Activated naive CD4-positive, alpha-beta T cell treated with anti-CD3 and anti-CD28 coated beads, Interleukin-2, amount 10 ng/mL, durations not matched to agents 7 days and 5 days (primary cell): ENCODE measurements around the gene CHPF.

Experiments used
- CTCF ChIA-PET: fragments of 350-600 bp; sonication (Branson Sonifier 250); formaldehyde crosslinking; loops from one replicate; lab custom pipeline; 2021; ENCODE audit warnings: antibody characterized with exemption; lab: Charles Lee
- DNase-seq: peaks from one replicate; pipeline ENCODE4 v3.0.0-alpha.2; 2020
- H3K27ac Mint-ChIP-seq: one replicate; pipeline ENCODE4 v1.8.0; 2021; ENCODE audit warnings: mild to moderate bottlenecking, moderate library complexity, mixed read lengths
- H3K27me3 Mint-ChIP-seq: one replicate; pipeline ENCODE4 v1.8.0; 2021; ENCODE audit warnings: mild to moderate bottlenecking, mixed read lengths
- H3K36me3 Mint-ChIP-seq: one replicate; pipeline ENCODE4 v1.8.0; 2021; ENCODE audit warnings: mixed read lengths
- H3K4me1 Mint-ChIP-seq: one replicate; pipeline ENCODE4 v1.8.0; 2021; ENCODE audit warnings: mixed read lengths
- H3K4me3 Mint-ChIP-seq: one replicate; pipeline ENCODE4 v1.8.0; 2021; ENCODE audit warnings: mild to moderate bottlenecking, moderate library complexity, mixed read lengths
- H3K9me3 Mint-ChIP-seq: one replicate; pipeline ENCODE4 v1.8.0; 2021; ENCODE audit warnings: mixed read lengths

Gene CHPF

DNA sequence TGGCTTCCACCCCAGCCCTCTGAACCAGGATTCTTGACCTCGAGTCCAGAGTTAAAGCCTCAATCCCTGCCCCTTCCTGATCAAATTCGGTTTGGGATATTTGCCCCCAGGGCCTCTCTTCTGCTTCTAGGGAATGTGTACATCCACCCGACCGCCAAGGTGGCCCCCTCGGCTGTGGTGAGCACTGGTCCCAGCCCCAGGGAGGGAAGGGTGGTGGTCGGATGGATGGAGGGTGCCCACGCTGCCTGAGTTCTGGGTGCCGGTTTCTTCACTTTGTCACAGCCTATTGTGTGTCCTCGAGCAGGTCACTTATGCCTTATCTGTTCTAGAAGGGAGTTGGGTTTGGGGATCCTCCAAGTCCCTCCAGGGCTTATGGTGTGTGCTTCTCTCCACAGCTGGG, 38.0 kb downstream of the CHPF start:
- Mint-ChIP-seq H3K36me3 (peaks cover 8% of the 10 kb centered on the region), H3K9me3 (no peaks in the 10 kb centered on the region), H3K4me1 (peaks cover 16% of the 10 kb centered on the region), H3K4me3 (no peak overlapping the region), H3K27ac (no peak overlapping the region), H3K27me3 (peaks cover 31% of the 10 kb centered on the region)
- DNase-seq: no peak
- CTCF ChIA-PET: interaction anchor here (2.6 kb wide), 1 partner anchor 10 kb away, joined by 16 read pairs; a partner anchor contains a TSS

- CTCF ChIA-PET: interaction anchor here (3.4 kb wide), 1 partner anchor 8 kb away, joined by 19 read pairs; no protein-coding TSS in a partner anchor
These were observed 41.0 kb downstream of the CHPF start for GRCh38 chr2:219502618-219503017.

DNA sequence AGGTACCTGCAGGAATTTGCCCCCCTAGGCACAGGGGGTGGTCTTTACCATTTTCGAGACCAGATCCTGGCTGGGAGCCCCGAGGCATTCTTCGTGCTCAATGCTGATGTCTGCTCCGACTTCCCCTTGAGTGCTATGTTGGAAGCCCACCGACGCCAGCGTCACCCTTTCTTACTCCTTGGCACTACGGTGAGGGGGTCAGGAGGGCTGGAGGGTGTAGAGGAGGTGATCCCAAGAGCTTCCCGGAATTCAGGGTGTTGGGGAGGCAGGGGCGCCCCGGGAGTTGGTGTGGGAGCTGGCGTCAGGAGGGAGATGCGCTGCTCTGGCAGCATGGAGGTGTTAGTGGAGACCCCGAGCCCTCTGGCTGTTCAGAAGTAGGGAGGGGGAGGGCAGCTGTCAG, 41.8 kb downstream of the CHPF start:
- Mint-ChIP-seq H3K4me3 (no peak overlapping the region), H3K27ac (no peak overlapping the region)
- CTCF ChIA-PET: interaction anchor here (3.4 kb wide), 1 partner anchor 8 kb away, joined by 19 read pairs; no protein-coding TSS in a partner anchor

More at GRCh38 chr2:219502618-219503017, 41.0 kb downstream of the CHPF start:
- no peak overlapping the region for H3K4me3 Mint-ChIP-seq
- DNase-seq: no peak
- H3K36me3 Mint-ChIP-seq: peaks cover 13% of the 10 kb centered on the region
- H3K4me1 Mint-ChIP-seq: peaks cover 31% of the 10 kb centered on the region
- H3K27ac Mint-ChIP-seq: no peak overlapping the region
- H3K27me3 Mint-ChIP-seq: peaks cover 12% of the 10 kb centered on the region
- H3K9me3 Mint-ChIP-seq: no peaks in the 10 kb centered on the region

GRCh38 chr2:219500135-219500534, 43.5 kb downstream of the CHPF start:
- Mint-ChIP-seq H3K4me3 (peak overlapping the region; percentile 92), H3K36me3 (peaks cover 11% of the 10 kb centered on the region)
- CTCF ChIA-PET: interaction anchor here (0.7 to 3.6 kb wide), 6 partner anchors 10 to 98 kb away, joined by 3 to 24 read pairs (median 6); no protein-coding TSS in a partner anchor

More for the DNA sequence above, 41.8 kb downstream of the CHPF start:
- Mint-ChIP-seq H3K36me3 (peaks cover 13% of the 10 kb centered on the region), H3K4me1 (peaks cover 36% of the 10 kb centered on the region), H3K27me3 (peaks cover 19% of the 10 kb centered on the region), H3K9me3 (no peaks in the 10 kb centered on the region)
- DNase-seq: no peak

DNA sequence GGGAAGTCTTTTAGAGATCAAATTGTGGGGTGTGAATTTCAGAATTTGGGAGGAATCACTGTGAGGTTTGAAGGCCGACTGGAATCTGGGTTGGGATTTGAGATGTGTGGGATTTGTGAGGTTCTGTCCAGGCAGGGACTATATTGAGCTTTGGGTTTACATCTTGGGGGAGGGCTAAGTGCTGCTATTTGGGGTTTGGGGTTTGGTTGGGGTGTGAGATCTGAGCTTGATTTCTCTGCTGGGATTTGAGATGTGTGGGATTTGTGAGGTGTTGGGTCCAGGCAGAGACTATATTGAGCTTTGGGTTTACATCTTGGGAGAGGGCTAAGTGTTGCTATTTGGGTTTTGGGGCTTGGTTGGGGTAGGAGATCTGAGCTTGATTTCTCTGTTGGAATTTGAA, 44.1 kb downstream of the CHPF start:
- DNase-seq: no peak
- H3K4me1 Mint-ChIP-seq: peaks cover 41% of the 10 kb centered on the region
- H3K9me3 Mint-ChIP-seq: no peaks in the 10 kb centered on the region
- peaks cover 11% of the 10 kb centered on the region for H3K36me3 Mint-ChIP-seq
- CTCF ChIA-PET: interaction anchor here (0.7 to 3.6 kb wide), 10 partner anchors 11 to 518 kb away, joined by 3 to 24 read pairs (median 4); no protein-coding TSS in a partner anchor
- H3K4me3 Mint-ChIP-seq: peak overlapping the region; percentile 92
- peaks cover 42% of the 10 kb centered on the region for H3K27me3 Mint-ChIP-seq
- H3K27ac Mint-ChIP-seq: no peak overlapping the region

More at GRCh38 chr2:219500135-219500534, 43.5 kb downstream of the CHPF start:
- H3K4me1 Mint-ChIP-seq: peaks cover 41% of the 10 kb centered on the region
- H3K27me3 Mint-ChIP-seq: peaks cover 36% of the 10 kb centered on the region
- H3K27ac Mint-ChIP-seq: no peak overlapping the region
- no peak for DNase-seq
- no peaks in the 10 kb centered on the region for H3K9me3 Mint-ChIP-seq

DNA sequence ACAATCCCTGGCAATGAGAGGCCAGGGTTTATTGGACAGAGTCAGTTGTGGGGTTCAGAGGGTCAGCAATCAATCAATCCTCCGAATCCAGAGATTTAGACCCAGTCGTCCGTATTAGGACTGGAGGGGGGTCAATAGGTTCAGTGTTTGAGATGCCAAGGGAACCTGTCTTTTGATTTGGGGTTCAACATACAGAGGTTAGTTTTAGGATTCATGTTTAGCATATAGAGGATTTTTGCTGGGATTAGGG, 44.6 kb downstream of the CHPF start:
- no peak for DNase-seq
- Mint-ChIP-seq H3K4me1 (peaks cover 41% of the 10 kb centered on the region), H3K27me3 (peaks cover 48% of the 10 kb centered on the region), H3K4me3 (peak overlapping the region; percentile 92), H3K36me3 (peaks cover 11% of the 10 kb centered on the region), H3K9me3 (no peaks in the 10 kb centered on the region), H3K27ac (peak overlapping the region; percentile 73)
- CTCF ChIA-PET: interaction anchor here (1.2 to 3.6 kb wide), 8 partner anchors 10 to 517 kb away, joined by 3 to 24 read pairs (median 4); no protein-coding TSS in a partner anchor

DNA sequence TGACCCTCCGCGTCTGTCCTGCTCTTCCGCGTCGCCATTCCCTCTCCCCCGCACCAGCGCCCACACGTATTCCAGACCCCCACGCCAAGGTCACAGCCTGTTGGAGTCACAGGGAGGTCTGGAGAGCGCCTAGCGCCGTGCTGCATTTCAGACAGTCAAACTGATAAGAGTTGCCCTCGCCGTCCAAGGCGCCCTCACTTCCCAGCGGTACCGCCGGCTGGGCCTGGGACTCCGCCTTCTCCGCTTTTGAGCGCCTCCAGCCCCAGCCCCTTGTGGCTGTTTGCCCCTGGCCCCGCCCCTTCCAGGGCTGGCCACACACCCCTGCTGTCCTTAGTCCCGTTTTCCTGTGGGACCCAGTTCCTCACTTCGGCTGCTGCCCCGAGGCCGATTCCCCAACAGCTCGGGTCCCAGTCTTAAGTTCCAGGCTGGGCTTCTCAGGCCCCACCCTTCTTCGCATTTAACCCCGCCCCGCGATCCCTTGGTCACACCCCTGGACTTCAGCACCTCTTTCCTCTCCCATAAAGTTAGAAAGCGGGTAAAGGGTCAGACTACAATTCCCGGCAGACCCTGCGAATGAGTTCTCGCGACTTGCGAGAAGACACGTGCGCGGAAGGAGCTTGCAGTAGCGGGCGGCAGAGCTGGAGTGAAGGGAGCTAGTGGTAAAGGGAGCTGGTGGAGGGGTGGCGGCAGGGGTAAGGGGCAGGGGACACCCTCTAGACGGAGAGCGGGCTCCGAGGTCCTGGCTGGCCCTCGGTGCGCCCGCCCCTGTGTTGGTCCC, 45.1 kb downstream of the CHPF start, which contains the start of gene GMPPA:
GMPPA (plus strand) TSS at position 612 of the 778 bp plus-strand sequence. CDS start 1,085 bp downstream, outside the sequence.
- DNase-seq: peak; percentile 98
- CTCF ChIA-PET: interaction anchor here (0.8 to 3.6 kb wide), 9 partner anchors 11 to 517 kb away, joined by 3 to 24 read pairs (median 4); no protein-coding TSS in a partner anchor
- Mint-ChIP-seq H3K36me3 (peaks cover 8% of the 10 kb centered on the region), H3K4me3 (peak within 1 kb of the TSS; percentile 92), H3K4me1 (peaks cover 41% of the 10 kb centered on the region), H3K27ac (peak within 1 kb of the TSS; percentile 73), H3K27me3 (peaks cover 53% of the 10 kb centered on the region), H3K9me3 (no peaks in the 10 kb centered on the region)

- peaks cover 6% of the 10 kb centered on the region for H3K36me3 Mint-ChIP-seq
- H3K27me3 Mint-ChIP-seq: peaks cover 61% of the 10 kb centered on the region
- peak; percentile 65 for DNase-seq
- no peaks in the 10 kb centered on the region for H3K9me3 Mint-ChIP-seq
- H3K4me3 Mint-ChIP-seq: peak overlapping the region; percentile 92
- CTCF ChIA-PET: interaction anchor here (0.8 to 4.7 kb wide), 6 partner anchors 12 to 37 kb away, joined by 3 to 131 read pairs (median 6); no protein-coding TSS in a partner anchor
- H3K27ac Mint-ChIP-seq: no peak overlapping the region
- peaks cover 41% of the 10 kb centered on the region for H3K4me1 Mint-ChIP-seq
These were observed 45.9 kb downstream of the CHPF start for GRCh38 chr2:219497495-219498279.

GRCh38 chr2:219496825-219497494, 46.6 kb downstream of the CHPF start:
- CTCF ChIA-PET: interaction anchor here (0.8 to 4.7 kb wide), 4 partner anchors 10 to 31 kb away, joined by 3 to 131 read pairs (median 20); no protein-coding TSS in a partner anchor
- H3K36me3 Mint-ChIP-seq: peaks cover 5% of the 10 kb centered on the region
- peak overlapping the region; percentile 92 for H3K4me3 Mint-ChIP-seq
- peak; percentile 32 for DNase-seq
- no peak overlapping the region for H3K27ac Mint-ChIP-seq
- no peaks in the 10 kb centered on the region for H3K9me3 Mint-ChIP-seq
- peaks cover 41% of the 10 kb centered on the region for H3K4me1 Mint-ChIP-seq
- H3K27me3 Mint-ChIP-seq: peaks cover 68% of the 10 kb centered on the region

DNA sequence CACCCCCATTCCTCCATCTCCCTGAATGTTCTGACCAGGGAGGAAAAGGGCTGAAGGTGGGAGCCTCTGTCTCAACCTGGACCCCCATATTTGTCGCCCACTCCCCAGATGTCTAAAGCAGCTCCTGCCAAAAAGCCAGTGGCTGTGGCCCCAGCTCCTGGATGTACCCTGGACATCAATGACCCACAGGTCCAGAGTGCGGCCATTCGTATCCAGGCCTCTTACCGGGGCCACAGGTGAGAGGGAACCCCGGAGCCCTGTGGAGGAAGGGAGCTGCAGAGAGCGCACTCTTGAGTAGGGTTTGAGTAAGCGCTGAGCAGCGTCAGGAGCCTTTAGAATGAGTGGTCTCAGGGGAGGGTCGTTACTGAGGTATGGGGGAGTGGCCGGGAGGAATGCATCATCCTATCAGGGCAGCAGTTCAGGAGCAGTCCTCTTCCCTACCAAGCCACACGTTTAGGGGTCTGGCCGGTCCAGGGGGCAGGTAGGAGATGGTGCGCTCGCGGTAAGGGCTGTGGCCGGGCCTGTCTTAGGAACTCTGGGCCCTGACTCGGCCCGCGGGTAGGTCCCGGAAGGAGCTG, 47.3 kb downstream of the CHPF start:
- DNase-seq: no peak
- CTCF ChIA-PET: interaction anchor here (0.7 to 4.7 kb wide), 16 partner anchors 10 to 80 kb away, joined by 3 to 131 read pairs (median 5); partner anchors contain the start of gene ASIC4
- Mint-ChIP-seq H3K36me3 (peaks cover 5% of the 10 kb centered on the region), H3K4me1 (peaks cover 40% of the 10 kb centered on the region), H3K4me3 (no peak overlapping the region), H3K27ac (no peak overlapping the region), H3K9me3 (no peaks in the 10 kb centered on the region), H3K27me3 (peaks cover 74% of the 10 kb centered on the region)

GRCh38 chr2:219495531-219496122, 48.0 kb downstream of the CHPF start:
- Mint-ChIP-seq H3K4me1 (peaks cover 34% of the 10 kb centered on the region), H3K36me3 (peaks cover 5% of the 10 kb centered on the region), H3K27ac (no peak overlapping the region), H3K27me3 (peaks cover 74% of the 10 kb centered on the region), H3K9me3 (no peaks in the 10 kb centered on the region), H3K4me3 (no peak overlapping the region)
- DNase-seq: peak; percentile 75
- CTCF ChIA-PET: interaction anchor here (0.7 to 4.7 kb wide), 19 partner anchors 9 to 93 kb away, joined by 3 to 131 read pairs (median 5); partner anchors contain the start of gene ASIC4

DNA sequence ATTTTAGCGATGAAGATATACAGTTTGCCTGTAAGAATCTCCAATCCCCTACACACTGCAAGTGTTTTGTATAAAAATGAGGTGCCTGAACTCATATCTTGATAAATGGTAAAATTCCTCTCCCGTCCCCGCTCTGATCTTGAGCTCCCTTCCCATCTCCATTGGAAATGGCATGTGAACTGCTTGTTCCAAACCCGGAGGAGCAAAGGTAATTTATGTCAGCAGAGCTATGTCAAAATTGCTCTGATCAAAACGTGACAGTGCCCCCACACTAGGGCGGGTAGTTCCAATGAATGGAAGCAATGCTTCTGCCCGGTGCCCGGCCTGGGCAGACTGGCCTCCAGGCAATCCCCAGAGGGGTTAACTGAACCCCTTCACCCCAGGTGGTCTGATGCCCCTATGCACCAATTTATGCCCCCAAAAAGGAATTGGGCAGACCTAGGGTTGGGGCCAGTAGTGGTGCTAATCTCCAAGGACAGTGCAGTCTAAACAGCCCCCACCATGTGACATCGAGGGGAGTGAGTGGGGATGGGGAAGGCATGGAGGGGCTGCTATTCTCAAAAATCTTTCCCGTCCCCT, 48.6 kb downstream of the CHPF start:
- DNase-seq: no peak
- H3K27ac Mint-ChIP-seq: no peak overlapping the region
- H3K36me3 Mint-ChIP-seq: peaks cover 5% of the 10 kb centered on the region
- CTCF ChIA-PET: interaction anchor here (0.8 to 4.7 kb wide), 18 partner anchors 9 to 148 kb away, joined by 3 to 131 read pairs (median 4); partner anchors contain the start of gene ASIC4
- H3K4me3 Mint-ChIP-seq: no peak overlapping the region
- peaks cover 28% of the 10 kb centered on the region for H3K4me1 Mint-ChIP-seq
- peaks cover 74% of the 10 kb centered on the region for H3K27me3 Mint-ChIP-seq
- H3K9me3 Mint-ChIP-seq: no peaks in the 10 kb centered on the region
